Nephron progenitor cell (in vitro differentiated cells): ENCODE measurements around the gene ARID5B.

Experiments used
- DNase-seq: peaks from one replicate; pipeline ENCODE4 v3.0.0; 2021
- H3K27ac Mint-ChIP-seq: 2 replicates; pipeline ENCODE4 v1.8.0; 2021; ENCODE audit warnings: mild to moderate bottlenecking, moderate library complexity, mixed read lengths
- H3K27me3 Mint-ChIP-seq: 2 replicates; pipeline ENCODE4 v1.8.0; 2021; ENCODE audit warnings: mild to moderate bottlenecking, low read depth, mixed read lengths; ENCODE audit not compliant: poor library complexity
- H3K36me3 Mint-ChIP-seq: 2 replicates; pipeline ENCODE4 v1.8.0; 2021; ENCODE audit warnings: low read depth, mixed read lengths
- H3K4me1 Mint-ChIP-seq: 2 replicates; pipeline ENCODE4 v1.8.0; 2021; ENCODE audit warnings: mixed read lengths
- H3K4me3 Mint-ChIP-seq: 2 replicates; pipeline ENCODE4 v1.8.0; 2021; ENCODE audit warnings: mild to moderate bottlenecking, moderate library complexity, mixed read lengths
- H3K9me3 Mint-ChIP-seq: 2 replicates; pipeline ENCODE4 v1.8.0; 2021; ENCODE audit warnings: mild to moderate bottlenecking, moderate library complexity, mixed read lengths
- TF ChIP-seq, protein P1 (sequence below): fragments of 200-600 bp; sonication (generic); IDR thresholded peaks from 2 replicates; pipeline ENCODE4 v1.5.0; 2021; ENCODE audit warnings: antibody characterized with exemption

The ARID5B gene

DNA sequence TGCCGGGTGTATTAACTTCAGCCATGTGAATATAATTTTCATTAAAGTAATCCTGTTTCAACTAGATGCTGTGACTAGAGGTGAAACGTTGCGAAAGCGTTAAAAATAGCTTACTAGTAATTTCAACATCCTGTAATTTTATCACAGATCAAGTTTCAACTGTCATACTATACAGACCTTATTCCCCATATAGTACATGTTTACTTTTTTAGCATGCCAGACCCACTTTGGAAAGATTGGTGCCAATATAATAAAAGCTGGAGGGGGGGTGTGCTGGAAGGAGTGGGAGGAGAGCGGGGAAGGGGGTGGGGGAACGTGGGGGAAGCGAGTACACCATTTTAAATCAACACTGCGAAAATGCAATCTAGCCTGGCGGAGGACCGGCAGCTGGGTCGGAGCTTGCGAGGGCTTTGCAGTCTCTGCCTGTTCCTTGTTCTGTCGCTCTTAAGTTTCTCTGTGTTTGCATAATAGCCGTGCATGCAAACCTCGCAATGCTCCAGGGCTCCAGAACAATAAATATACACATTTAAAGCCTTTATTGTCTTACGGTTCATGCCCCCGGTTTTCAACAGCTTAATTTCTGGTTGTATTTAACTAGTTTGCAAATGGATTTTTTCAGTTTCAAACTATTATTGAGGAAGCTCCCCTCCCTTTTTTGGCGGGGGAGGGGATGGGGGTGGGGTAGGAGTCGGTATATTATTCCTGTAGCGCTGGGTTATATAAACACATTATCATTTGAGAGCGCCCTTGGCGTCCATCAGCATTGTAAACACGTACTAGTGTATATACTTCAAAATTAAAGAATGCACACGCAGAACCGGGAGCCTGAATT lies 1.3 kb upstream of the ARID5B start:
- no peaks in the 10 kb centered on the region for H3K9me3 Mint-ChIP-seq
- H3K4me1 Mint-ChIP-seq = peaks cover 60% of the 10 kb centered on the region
- H3K27ac Mint-ChIP-seq = peak overlapping the region; percentile 68
- no peaks in the 10 kb centered on the region for H3K36me3 Mint-ChIP-seq
- TF ChIP-seq, protein P1, sequence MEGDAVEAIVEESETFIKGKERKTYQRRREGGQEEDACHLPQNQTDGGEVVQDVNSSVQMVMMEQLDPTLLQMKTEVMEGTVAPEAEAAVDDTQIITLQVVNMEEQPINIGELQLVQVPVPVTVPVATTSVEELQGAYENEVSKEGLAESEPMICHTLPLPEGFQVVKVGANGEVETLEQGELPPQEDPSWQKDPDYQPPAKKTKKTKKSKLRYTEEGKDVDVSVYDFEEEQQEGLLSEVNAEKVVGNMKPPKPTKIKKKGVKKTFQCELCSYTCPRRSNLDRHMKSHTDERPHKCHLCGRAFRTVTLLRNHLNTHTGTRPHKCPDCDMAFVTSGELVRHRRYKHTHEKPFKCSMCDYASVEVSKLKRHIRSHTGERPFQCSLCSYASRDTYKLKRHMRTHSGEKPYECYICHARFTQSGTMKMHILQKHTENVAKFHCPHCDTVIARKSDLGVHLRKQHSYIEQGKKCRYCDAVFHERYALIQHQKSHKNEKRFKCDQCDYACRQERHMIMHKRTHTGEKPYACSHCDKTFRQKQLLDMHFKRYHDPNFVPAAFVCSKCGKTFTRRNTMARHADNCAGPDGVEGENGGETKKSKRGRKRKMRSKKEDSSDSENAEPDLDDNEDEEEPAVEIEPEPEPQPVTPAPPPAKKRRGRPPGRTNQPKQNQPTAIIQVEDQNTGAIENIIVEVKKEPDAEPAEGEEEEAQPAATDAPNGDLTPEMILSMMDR = no peak
- peak overlapping the region; percentile 97 for H3K4me3 Mint-ChIP-seq
- peak; percentile 35 for DNase-seq
- H3K27me3 Mint-ChIP-seq = peaks cover 17% of the 10 kb centered on the region

DNA sequence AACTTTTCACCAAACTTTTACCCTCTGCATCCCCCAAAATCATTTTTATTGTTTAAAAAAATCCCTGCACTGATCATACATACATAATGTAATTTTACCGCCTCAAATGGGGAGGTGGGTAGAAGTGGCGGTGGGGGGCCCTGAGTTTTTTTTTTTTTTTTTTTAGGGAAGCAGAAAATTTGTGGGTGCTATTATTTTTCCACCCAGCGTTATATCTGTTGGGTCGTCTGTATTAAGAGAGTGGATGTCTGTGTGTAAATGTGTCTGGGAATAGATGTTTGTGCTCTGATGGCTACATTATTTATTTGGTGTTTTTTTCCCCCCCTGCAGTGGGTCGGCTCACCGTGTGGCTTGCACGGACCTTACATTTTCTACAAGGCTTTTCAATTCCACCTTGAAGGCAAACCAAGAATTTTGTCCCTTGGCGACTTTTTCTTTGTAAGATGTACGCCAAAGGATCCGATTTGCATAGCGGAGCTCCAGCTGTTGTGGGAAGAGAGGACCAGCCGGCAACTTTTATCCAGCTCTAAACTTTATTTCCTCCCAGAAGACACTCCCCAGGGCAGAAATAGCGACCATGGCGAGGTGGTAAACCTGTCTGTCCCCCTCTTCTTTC lies 438 bp downstream of the ARID5B start:
- DNase-seq = peak; percentile 12
- H3K27ac Mint-ChIP-seq = peak overlapping the region; percentile 100
- H3K9me3 Mint-ChIP-seq = no peaks in the 10 kb centered on the region
- no peaks in the 10 kb centered on the region for H3K36me3 Mint-ChIP-seq
- H3K4me3 Mint-ChIP-seq = peak overlapping the region; percentile 97
- peaks cover 17% of the 10 kb centered on the region for H3K27me3 Mint-ChIP-seq
- H3K4me1 Mint-ChIP-seq = peaks cover 53% of the 10 kb centered on the region
- TF ChIP-seq, protein P1 = no peak

DNA sequence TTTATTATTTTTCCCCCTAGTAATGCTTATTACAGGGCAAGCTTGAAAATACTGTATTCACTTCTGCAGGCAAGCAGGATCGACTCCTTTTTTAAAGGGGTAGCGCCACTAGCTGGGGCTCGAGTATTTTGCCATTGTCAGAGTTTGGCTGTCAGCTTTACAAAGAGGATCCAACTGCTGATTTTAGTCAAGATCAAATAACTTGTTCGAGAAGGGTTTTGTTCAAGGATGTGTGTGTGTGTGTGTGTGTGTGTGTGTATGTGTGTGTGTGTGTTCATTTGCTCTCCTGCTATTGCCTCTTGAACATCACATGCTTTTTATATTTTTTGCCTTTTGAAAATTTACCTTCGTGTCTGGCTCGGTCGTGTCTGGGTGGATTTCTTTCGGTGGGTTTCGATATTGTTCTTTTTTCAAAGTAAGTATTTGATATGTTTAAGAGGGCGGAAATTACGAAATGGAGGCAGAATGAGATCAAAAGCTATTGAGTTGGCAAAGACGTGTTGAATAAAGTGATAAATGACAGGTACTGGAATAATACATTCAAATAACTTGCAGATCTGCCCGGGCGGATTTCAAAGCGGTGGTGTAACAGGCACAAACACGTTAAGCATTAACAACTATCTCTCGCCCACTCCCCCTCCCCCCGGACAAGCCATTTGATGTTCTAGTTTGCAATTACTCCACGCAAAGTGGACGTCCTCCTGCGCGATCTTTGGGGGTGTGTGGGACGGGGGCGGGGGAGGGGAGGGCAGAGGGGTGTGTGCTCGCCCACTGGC lies 1.1 kb downstream of the ARID5B start:
- H3K4me3 Mint-ChIP-seq = peak overlapping the region; percentile 97
- H3K4me1 Mint-ChIP-seq = peaks cover 46% of the 10 kb centered on the region
- TF ChIP-seq, protein P1 = no peak
- H3K36me3 Mint-ChIP-seq = no peaks in the 10 kb centered on the region
- DNase-seq = peak; percentile 23
- H3K27me3 Mint-ChIP-seq = peaks cover 17% of the 10 kb centered on the region
- peak overlapping the region; percentile 100 for H3K27ac Mint-ChIP-seq
- H3K9me3 Mint-ChIP-seq = no peaks in the 10 kb centered on the region

- peaks cover 39% of the 10 kb centered on the region for H3K4me1 Mint-ChIP-seq
- H3K9me3 Mint-ChIP-seq = no peaks in the 10 kb centered on the region
- peak overlapping the region; percentile 92 for H3K27ac Mint-ChIP-seq
- peaks cover 5% of the 10 kb centered on the region for H3K36me3 Mint-ChIP-seq
- peaks cover 16% of the 10 kb centered on the region for H3K27me3 Mint-ChIP-seq
- DNase-seq = peak; percentile 63
- H3K4me3 Mint-ChIP-seq = peak overlapping the region; percentile 97
- TF ChIP-seq, protein P1 = no peak
Observed at GRCh38 chr10:61903221-61903927, 1.9 kb downstream of the ARID5B start.

GRCh38 chr10:61903928-61904344 lies 2.4 kb downstream of the ARID5B start:
- Mint-ChIP-seq H3K27me3 (peaks cover 11% of the 10 kb centered on the region), H3K36me3 (peaks cover 8% of the 10 kb centered on the region), H3K4me1 (peaks cover 33% of the 10 kb centered on the region), H3K4me3 (peak overlapping the region; percentile 97), H3K27ac (no peak overlapping the region), H3K9me3 (no peaks in the 10 kb centered on the region)
- DNase-seq = no peak
- TF ChIP-seq, protein P1 = no peak
